ENCODE measurements around the gene ARSI.

ARSI gene

DNA sequence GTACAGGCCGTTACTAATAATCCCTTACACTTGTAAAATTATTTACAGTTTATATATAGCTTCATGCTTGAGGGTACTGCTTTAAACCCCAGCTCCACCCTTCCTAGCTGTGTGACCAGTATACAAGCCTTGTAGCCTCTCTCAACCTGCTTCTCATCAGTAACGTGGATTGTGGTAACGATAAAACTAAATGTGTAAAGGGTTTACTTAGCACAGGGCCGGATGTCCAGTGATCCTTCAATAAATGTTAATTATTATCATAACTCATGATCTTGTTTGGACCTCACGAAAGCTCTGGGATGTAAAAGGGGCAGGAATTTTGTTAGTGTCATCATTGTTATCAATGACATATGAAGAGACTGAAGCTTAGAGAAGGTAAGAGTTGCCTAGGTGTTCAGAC, 7.5 kb upstream of the ARSI start:
- H3K9ac ChIP-seq (ENCODE audit: low read length in 5 of 5) = no peak overlapping the region
- H3K9me3 ChIP-seq (ENCODE audit: control insufficient read depth in 5 of 5, low read length in 5 of 5) = no peaks in the 10 kb centered on the region
- H3K27ac ChIP-seq (ENCODE audit: low read depth, low read length) = no peak overlapping the region
- no peaks in the 10 kb centered on the region for H3K36me3 ChIP-seq (ENCODE audit: control insufficient read depth in 5 of 5, insufficient read depth in 5 of 5, low read length in 5 of 5)
- no peak overlapping the region for H3K4me3 ChIP-seq (ENCODE audit: low read depth in 1 of 5, low read length in 5 of 5)
- H3K27me3 ChIP-seq (ENCODE audit: control insufficient read depth in 5 of 5, insufficient read depth in 4 of 5, low read length in 5 of 5) = peaks cover 0 to 6% (median 0%) of the 10 kb centered on the region in 5 donors
- no peaks in the 10 kb centered on the region for H3K4me1 ChIP-seq (ENCODE audit: control insufficient read depth in 5 of 5, insufficient read depth in 5 of 5, low read length in 5 of 5)

DNA sequence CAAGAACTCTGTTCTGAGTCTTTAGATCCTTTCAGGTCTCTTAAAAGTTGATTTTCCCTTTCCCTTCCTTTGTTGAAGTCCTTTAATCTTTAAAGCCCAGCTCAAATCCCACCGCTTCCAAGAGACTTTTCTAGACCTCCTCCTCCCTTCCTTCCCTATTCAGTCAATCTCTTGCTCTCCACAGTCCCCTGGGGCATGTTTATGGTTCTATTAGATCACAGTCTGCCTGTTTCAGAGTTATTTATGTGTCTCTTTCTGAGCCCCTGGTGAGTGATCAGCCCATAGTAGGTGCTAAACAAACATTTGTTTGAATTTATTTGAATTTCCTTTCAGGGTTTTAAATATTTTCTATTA, 7.2 kb upstream of the ARSI start:
- Histone ChIP-seq H3K4me1 (ENCODE audit: control insufficient read depth in 5 of 5, insufficient read depth in 5 of 5, low read length in 5 of 5) (no peaks in the 10 kb centered on the region), H3K36me3 (ENCODE audit: control insufficient read depth in 5 of 5, insufficient read depth in 5 of 5, low read length in 5 of 5) (no peaks in the 10 kb centered on the region), H3K27me3 (ENCODE audit: control insufficient read depth in 5 of 5, insufficient read depth in 4 of 5, low read length in 5 of 5) (peaks cover 0 to 6% (median 0%) of the 10 kb centered on the region in 5 donors), H3K4me3 (ENCODE audit: low read depth in 1 of 5, low read length in 5 of 5) (no peak overlapping the region), H3K9me3 (ENCODE audit: control insufficient read depth in 5 of 5, low read length in 5 of 5) (no peaks in the 10 kb centered on the region), H3K27ac (ENCODE audit: low read depth, low read length) (no peak overlapping the region), H3K9ac (ENCODE audit: low read length in 5 of 5) (no peak overlapping the region)

GRCh38 chr5:150309101-150309885, 6.6 kb upstream of the ARSI start:
- Histone ChIP-seq H3K9ac (ENCODE audit: low read length in 5 of 5) (no peak overlapping the region), H3K27ac (ENCODE audit: low read depth, low read length) (no peak overlapping the region), H3K9me3 (ENCODE audit: control insufficient read depth in 5 of 5, low read length in 5 of 5) (no peaks in the 10 kb centered on the region), H3K36me3 (ENCODE audit: control insufficient read depth in 5 of 5, insufficient read depth in 5 of 5, low read length in 5 of 5) (no peaks in the 10 kb centered on the region), H3K27me3 (ENCODE audit: control insufficient read depth in 5 of 5, insufficient read depth in 4 of 5, low read length in 5 of 5) (peaks cover 0 to 3% (median 0%) of the 10 kb centered on the region in 5 donors), H3K4me1 (ENCODE audit: control insufficient read depth in 5 of 5, insufficient read depth in 5 of 5, low read length in 5 of 5) (no peaks in the 10 kb centered on the region), H3K4me3 (ENCODE audit: low read depth in 1 of 5, low read length in 5 of 5) (no peak overlapping the region)

GRCh38 chr5:150307617-150308426, 5.1 kb upstream of the ARSI start:
- H3K36me3 ChIP-seq (ENCODE audit: control insufficient read depth in 5 of 5, insufficient read depth in 5 of 5, low read length in 5 of 5) = no peaks in the 10 kb centered on the region
- H3K9ac ChIP-seq (ENCODE audit: low read length in 5 of 5) = no peak overlapping the region
- no peaks in the 10 kb centered on the region for H3K9me3 ChIP-seq (ENCODE audit: control insufficient read depth in 5 of 5, low read length in 5 of 5)
- no peak overlapping the region for H3K4me3 ChIP-seq (ENCODE audit: low read depth in 1 of 5, low read length in 5 of 5)
- no peak overlapping the region for H3K27ac ChIP-seq (ENCODE audit: low read depth, low read length)
- H3K27me3 ChIP-seq (ENCODE audit: control insufficient read depth in 5 of 5, insufficient read depth in 4 of 5, low read length in 5 of 5) = peaks cover 4 to 11% (median 9%) of the 10 kb centered on the region in 5 donors
- H3K4me1 ChIP-seq (ENCODE audit: control insufficient read depth in 5 of 5, insufficient read depth in 5 of 5, low read length in 5 of 5) = peaks cover 0 to 4% (median 4%) of the 10 kb centered on the region in 5 donors

DNA sequence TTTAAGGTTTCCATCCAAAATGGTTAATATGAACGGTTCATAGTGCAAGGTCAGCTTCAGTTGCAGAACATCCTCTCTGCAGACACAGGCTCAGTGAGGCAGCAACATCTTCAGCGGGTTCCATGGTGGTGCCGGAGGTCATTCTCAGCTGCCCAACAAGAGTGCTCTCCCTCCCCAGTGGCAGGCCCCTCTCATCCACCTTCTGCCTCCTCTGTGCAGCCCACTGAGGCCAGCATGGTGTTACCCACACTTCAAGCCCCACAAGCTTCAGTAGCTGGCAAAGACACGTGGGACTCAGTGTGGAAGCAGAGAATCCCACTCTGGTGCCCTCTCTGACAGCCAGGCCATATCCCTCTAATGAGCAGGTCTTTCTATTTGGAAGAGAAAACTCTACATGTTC, 4.1 kb upstream of the ARSI start:
- no peak overlapping the region for H3K4me3 ChIP-seq (ENCODE audit: low read depth in 1 of 5, low read length in 5 of 5)
- no peak overlapping the region for H3K9ac ChIP-seq (ENCODE audit: low read length in 5 of 5)
- no peaks in the 10 kb centered on the region for H3K9me3 ChIP-seq (ENCODE audit: control insufficient read depth in 5 of 5, low read length in 5 of 5)
- H3K4me1 ChIP-seq (ENCODE audit: control insufficient read depth in 5 of 5, insufficient read depth in 5 of 5, low read length in 5 of 5) = peaks cover 0 to 14% (median 12%) of the 10 kb centered on the region in 5 donors
- peaks cover 4 to 21% (median 14%) of the 10 kb centered on the region in 5 donors for H3K27me3 ChIP-seq (ENCODE audit: control insufficient read depth in 5 of 5, insufficient read depth in 4 of 5, low read length in 5 of 5)
- H3K27ac ChIP-seq (ENCODE audit: low read depth, low read length) = no peak overlapping the region
- H3K36me3 ChIP-seq (ENCODE audit: control insufficient read depth in 5 of 5, insufficient read depth in 5 of 5, low read length in 5 of 5) = no peaks in the 10 kb centered on the region

DNA sequence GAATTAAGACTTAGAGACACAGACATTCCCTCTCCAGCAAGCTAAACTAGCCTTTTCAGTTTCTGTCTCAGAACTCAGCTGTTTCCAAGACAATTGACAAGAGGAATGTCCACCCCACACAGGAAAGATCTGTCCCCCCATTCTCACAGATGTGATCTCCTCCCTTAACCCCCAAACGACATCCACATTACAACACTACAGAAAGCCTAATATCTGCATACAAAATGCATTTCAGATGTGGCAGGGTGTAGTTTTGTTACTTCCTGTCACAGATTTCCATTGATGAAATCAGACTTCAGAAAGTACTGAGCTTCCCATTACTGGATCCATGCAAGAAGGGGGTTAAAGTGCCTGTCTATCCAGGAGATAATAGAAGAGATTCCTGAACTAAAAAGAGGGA, 2.9 kb upstream of the ARSI start:
- H3K27me3 ChIP-seq (ENCODE audit: control insufficient read depth in 5 of 5, insufficient read depth in 4 of 5, low read length in 5 of 5) = peaks cover 4 to 32% (median 25%) of the 10 kb centered on the region in 5 donors
- no peaks in the 10 kb centered on the region for H3K36me3 ChIP-seq (ENCODE audit: control insufficient read depth in 5 of 5, insufficient read depth in 5 of 5, low read length in 5 of 5)
- H3K4me1 ChIP-seq (ENCODE audit: control insufficient read depth in 5 of 5, insufficient read depth in 5 of 5, low read length in 5 of 5) = peaks cover 0 to 14% (median 12%) of the 10 kb centered on the region in 5 donors
- no peaks in the 10 kb centered on the region for H3K9me3 ChIP-seq (ENCODE audit: control insufficient read depth in 5 of 5, low read length in 5 of 5)
- H3K4me3 ChIP-seq (ENCODE audit: low read depth in 1 of 5, low read length in 5 of 5) = no peak overlapping the region
- no peak overlapping the region for H3K27ac ChIP-seq (ENCODE audit: low read depth, low read length)
- H3K9ac ChIP-seq (ENCODE audit: low read length in 5 of 5) = no peak overlapping the region

GRCh38 chr5:150305095-150305494, 2.4 kb upstream of the ARSI start:
- no peak overlapping the region for H3K9ac ChIP-seq (ENCODE audit: low read length in 5 of 5)
- H3K36me3 ChIP-seq (ENCODE audit: control insufficient read depth in 5 of 5, insufficient read depth in 5 of 5, low read length in 5 of 5) = no peaks in the 10 kb centered on the region
- no peak overlapping the region for H3K4me3 ChIP-seq (ENCODE audit: low read depth in 1 of 5, low read length in 5 of 5)
- H3K27ac ChIP-seq (ENCODE audit: low read depth, low read length) = no peak overlapping the region
- H3K27me3 ChIP-seq (ENCODE audit: control insufficient read depth in 5 of 5, insufficient read depth in 4 of 5, low read length in 5 of 5) = peaks cover 4 to 36% (median 28%) of the 10 kb centered on the region in 5 donors
- peaks cover 0 to 14% (median 12%) of the 10 kb centered on the region in 5 donors for H3K4me1 ChIP-seq (ENCODE audit: control insufficient read depth in 5 of 5, insufficient read depth in 5 of 5, low read length in 5 of 5)
- no peaks in the 10 kb centered on the region for H3K9me3 ChIP-seq (ENCODE audit: control insufficient read depth in 5 of 5, low read length in 5 of 5)

- Histone ChIP-seq H3K9me3 (ENCODE audit: control insufficient read depth in 5 of 5, low read length in 5 of 5) (no peaks in the 10 kb centered on the region), H3K27ac (ENCODE audit: low read depth, low read length) (no peak overlapping the region), H3K4me1 (ENCODE audit: control insufficient read depth in 5 of 5, insufficient read depth in 5 of 5, low read length in 5 of 5) (peaks cover 0 to 14% (median 12%) of the 10 kb centered on the region in 5 donors), H3K27me3 (ENCODE audit: control insufficient read depth in 5 of 5, insufficient read depth in 4 of 5, low read length in 5 of 5) (peaks cover 4 to 36% (median 28%) of the 10 kb centered on the region in 5 donors), H3K36me3 (ENCODE audit: control insufficient read depth in 5 of 5, insufficient read depth in 5 of 5, low read length in 5 of 5) (no peaks in the 10 kb centered on the region), H3K9ac (ENCODE audit: low read length in 5 of 5) (no peak overlapping the region), H3K4me3 (ENCODE audit: low read depth in 1 of 5, low read length in 5 of 5) (no peak overlapping the region)
Observed at GRCh38 chr5:150304481-150305081, 1.9 kb upstream of the ARSI start.

DNA sequence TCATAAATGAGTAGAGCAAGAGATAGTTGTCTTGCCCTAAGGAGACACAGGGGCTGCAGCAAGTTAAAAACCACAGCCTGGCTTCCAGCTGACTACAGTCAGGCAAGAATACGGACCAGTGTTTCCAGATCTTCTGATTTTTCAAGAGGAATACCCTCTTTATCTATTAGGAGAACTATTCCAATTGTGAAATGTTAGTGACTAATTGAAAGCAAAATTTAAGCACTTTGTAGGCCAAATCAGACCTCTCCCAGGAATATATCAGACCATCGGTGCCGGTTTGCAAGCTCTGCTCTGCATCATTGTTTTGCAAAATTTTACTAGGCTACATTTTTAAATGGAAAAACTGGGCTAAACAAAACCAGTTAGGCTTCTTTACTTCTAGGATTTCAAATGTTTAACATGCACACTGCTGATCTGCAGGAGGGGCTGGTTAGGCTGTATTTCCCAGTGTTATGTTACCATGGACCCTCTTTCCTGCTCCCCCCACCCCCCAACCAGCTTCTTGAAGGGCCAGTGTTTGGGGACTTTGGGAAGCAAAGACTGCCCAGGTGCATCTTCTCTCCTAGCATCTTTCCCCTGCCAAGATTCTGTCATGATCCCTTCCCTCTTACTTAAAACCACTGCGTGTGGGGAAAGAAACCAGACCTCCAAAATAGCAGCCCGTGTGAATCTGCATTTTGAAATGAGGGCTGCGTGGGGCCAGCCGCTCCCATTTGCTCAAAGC, 1.1 kb upstream of the ARSI start:
- Histone ChIP-seq H3K36me3 (ENCODE audit: control insufficient read depth in 5 of 5, insufficient read depth in 5 of 5, low read length in 5 of 5) (no peaks in the 10 kb centered on the region), H3K4me3 (ENCODE audit: low read depth in 1 of 5, low read length in 5 of 5) (no peak overlapping the region), H3K27me3 (ENCODE audit: control insufficient read depth in 5 of 5, insufficient read depth in 4 of 5, low read length in 5 of 5) (peaks cover 4 to 36% (median 28%) of the 10 kb centered on the region in 5 donors), H3K9me3 (ENCODE audit: control insufficient read depth in 5 of 5, low read length in 5 of 5) (no peaks in the 10 kb centered on the region), H3K9ac (ENCODE audit: low read length in 5 of 5) (no peak overlapping the region), H3K27ac (ENCODE audit: low read depth, low read length) (no peak overlapping the region), H3K4me1 (ENCODE audit: control insufficient read depth in 5 of 5, insufficient read depth in 5 of 5, low read length in 5 of 5) (peaks cover 3 to 14% (median 12%) of the 10 kb centered on the region in 5 donors)

Data from subcutaneous abdominal adipose tissue (tissue), 5 donors.